ENCODE results near the gene CLTB.

DNA sequence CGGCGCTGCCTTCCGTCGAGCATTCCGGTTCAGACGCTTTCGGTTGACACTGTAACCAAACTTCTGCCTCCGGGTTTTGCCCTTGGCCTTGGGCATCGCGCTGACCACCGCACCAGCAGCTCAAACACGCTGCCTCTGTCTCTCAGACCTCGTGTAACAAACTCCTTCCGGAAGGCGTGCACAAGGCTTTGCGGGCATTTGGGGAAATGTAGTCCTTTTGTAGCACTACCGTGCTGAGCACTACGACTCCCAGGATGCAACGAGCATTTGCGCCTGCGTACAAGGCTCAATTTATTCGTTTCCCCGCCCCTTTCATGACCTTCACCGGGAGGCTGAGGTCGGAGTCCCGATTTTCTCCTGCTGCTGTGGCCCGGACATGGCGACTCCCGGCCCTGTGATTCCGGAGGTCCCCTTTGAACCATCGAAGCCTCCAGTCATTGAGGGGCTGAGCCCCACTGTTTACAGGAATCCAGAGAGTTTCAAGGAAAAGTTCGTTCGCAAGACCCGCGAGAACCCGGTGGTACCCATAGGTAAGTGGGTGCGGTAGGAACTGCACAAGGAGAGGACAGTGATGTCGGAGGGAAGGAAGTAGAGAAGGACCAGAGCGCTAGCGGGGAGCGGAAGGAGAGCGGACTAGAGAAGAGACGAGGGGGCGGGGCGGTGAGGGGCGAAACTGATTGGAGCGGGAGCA is 27.8 kb downstream of the CLTB start, which contains the start of the genes HIGD2A and NOP16:
- TF ChIP-seq SP1 (IDR thresholded peaks at IDR 0.05) (no peak; the same call in 1 of the 2 replicates), TARDBP (IDR thresholded peaks at IDR 0.05) (no peak), SUZ12 (IDR thresholded peaks at IDR 0.05) (no peak), BHLHE40 (IDR thresholded peaks at IDR 0.05; ENCODE audit: borderline replicate concordance) (no peak), ZNF384 (IDR thresholded peaks at IDR 0.05) (no peak), FOXA1 (IDR thresholded peaks at IDR 0.05) (no peak), LEF1 (IDR thresholded peaks at IDR 0.05; ENCODE audit: borderline replicate concordance) (no peak), NFRKB (IDR thresholded peaks at IDR 0.05) (peak; percentile 72), CTBP1 (IDR thresholded peaks at IDR 0.05; ENCODE audit: borderline replicate concordance) (peak; percentile 98), ELF4 (IDR thresholded peaks at IDR 0.05) (peak; percentile 67)
